Esophagus muscularis mucosa (tissue), 3 donors: ENCODE measurements around the gene SLC4A9.

Experiments used
- CTCF ChIP-seq, 3 experiments: fragments of 200-600 bp in 2 of 3; fragments of 450-650 bp in 1 of 3; sonication (generic) in 2 of 3; IDR thresholded peaks; one replicate each; pipeline ENCODE4 v1.5.1; 2017 to 2019; ENCODE audit warnings: antibody characterized with exemption in 3 of 3, mild to moderate bottlenecking in 2 of 3, moderate library complexity in 1 of 3
- POLR2AphosphoS5 ChIP-seq, 2 donors: sonication (generic); formaldehyde crosslinking; IDR thresholded peaks; one replicate each; pipeline ENCODE4 v1.6.1; 2017; ENCODE audit warnings: antibody characterized with exemption in 2 of 2

- TF ChIP-seq CTCF (IDR thresholded peaks at IDR 0.05): no peak
- TF ChIP-seq POLR2AphosphoS5 (IDR thresholded peaks at IDR 0.05): no peak
These were observed 7.4 kb downstream of the SLC4A9 start for GRCh38 chr5:140367256-140368013.
